PFSK-1 (cell line): Measurements from ENCODE around the gene CDC42EP3.

Source experiments
- POLR2AphosphoS5 ChIP-seq: IDR thresholded peaks from 2 replicates; pipeline ENCODE4 v1.6.1; 2012; ENCODE audit warnings: low read depth, mild to moderate bottlenecking, control low read depth, low read length, moderate library complexity
- REST ChIP-seq, 2 experiments: IDR thresholded peaks; 2 replicates each; pipeline versions ENCODE4 v1.6.1 to v1.8.0; 2011 to 2012; ENCODE audit warnings: low read depth in 2 of 2, low read length in 2 of 2, control low read depth in 1 of 2, inconsistent platforms in 1 of 2, mild to moderate bottlenecking in 1 of 2, moderate library complexity in 1 of 2; ENCODE audit not compliant: insufficient read depth in 1 of 2
- TAF1 ChIP-seq: IDR thresholded peaks from 2 replicates; pipeline ENCODE4 v1.6.1; 2012; ENCODE audit warnings: low read length, control low read depth, borderline replicate concordance; ENCODE audit not compliant: insufficient read depth

- TF ChIP-seq POLR2AphosphoS5 (peak; percentile 68), TAF1 (0 out of 2 replicates have a peak, but pooled peaks have one; percentile 76), REST (IDR thresholded peaks at IDR 0.05; ENCODE audit: insufficient read depth in 1 of 2, low read depth in 2 of 2, low read length in 2 of 2) (no peak)
Observed at GRCh38 chr2:37671009-37671815, at the start of gene CDC42EP3.
